DMS79 (cell line): ENCODE measurements around the gene NUAK1.

ENCODE experiments used
- DNase-seq: peaks from one replicate; lab custom pipeline; 2025; lab: John Stamatoyannopoulos, UW

The NUAK1 gene

GRCh38 chr12:106138633-106139421, at the start of gene NUAK1:
TSS of gene NUAK1 (minus strand) at chr12:106138954. CDS start at chr12:106138653, 301 bp downstream.
- DNase-seq = peak; percentile 63

DNA sequence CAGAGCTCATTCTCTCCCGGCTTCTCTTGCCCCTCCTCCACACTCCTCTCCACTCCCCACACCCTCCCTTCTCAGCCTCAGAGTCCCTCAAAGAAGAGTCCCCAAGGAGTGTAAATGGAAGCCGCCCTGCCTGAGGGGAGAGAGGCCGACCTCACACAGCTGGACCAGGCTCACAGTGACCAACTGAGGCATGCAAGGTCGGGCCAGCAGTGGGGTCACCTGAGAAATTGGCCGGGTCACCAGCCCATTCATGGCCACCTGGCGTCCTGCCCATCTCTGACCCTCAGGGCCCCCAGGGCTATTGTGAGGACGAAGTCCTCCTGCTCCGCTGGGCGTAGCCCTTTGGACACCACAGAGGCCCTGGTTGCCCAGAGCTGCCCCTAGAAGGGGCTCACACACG, 49.5 kb upstream of the NUAK1 start:
- DNase-seq = no peak

DNA sequence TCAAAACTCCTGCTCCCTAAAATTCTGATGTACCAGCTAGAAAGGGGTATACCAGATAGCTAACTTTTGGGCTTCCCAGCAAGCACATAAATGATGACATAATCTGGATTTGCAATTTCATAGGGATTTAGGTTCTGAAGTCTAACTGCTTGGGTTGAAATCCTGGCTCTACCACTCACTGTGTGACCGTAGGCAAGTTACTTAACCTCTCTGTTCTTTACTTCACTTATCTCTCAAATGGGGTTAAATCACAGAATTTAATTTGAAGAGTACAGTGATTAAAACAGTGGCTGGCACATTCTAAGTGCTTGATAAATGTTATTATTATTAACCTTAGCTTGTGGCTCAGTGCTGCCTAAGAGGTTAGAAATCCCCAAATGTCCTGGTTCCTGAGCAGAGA, 49.1 kb upstream of the NUAK1 start:
- DNase-seq = no peak

GRCh38 chr12:106187155-106187789, 48.5 kb upstream of the NUAK1 start:
- no peak for DNase-seq

GRCh38 chr12:106183735-106184134, 45.0 kb upstream of the NUAK1 start:
- DNase-seq = no peak

DNA sequence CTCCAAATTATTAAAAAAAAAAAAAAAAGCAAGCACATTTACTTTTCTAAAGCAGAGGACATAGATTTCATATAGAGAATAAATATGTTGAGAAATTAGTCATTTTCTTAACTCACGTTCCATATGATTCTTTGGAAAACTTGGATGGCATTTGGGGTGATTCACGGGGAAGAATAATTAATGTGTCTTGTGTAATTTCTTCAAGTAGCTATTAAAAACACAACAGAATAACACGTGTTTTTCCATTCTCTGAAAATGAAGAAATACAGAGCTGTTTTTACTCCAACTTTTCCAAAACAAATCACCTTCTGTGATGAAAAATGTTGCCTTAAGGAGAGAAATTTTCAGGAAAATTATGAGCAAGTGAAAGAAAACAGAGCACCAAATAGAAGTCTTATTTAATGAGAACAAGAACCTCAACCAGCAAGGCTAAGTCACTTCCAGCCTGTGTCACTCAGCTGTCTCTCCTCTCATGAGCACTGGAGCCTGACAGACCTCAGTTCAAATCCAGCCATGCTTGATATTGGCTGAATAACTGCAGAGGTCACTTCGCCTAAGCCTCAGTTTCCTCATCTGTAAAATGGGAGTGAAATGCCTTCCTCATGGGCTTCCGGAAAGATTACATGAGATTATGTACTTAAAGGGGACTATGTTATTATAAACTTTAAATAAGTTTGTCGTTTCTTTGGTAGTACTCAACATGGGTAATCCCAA, 42.8 kb upstream of the NUAK1 start:
- DNase-seq = no peak

DNA sequence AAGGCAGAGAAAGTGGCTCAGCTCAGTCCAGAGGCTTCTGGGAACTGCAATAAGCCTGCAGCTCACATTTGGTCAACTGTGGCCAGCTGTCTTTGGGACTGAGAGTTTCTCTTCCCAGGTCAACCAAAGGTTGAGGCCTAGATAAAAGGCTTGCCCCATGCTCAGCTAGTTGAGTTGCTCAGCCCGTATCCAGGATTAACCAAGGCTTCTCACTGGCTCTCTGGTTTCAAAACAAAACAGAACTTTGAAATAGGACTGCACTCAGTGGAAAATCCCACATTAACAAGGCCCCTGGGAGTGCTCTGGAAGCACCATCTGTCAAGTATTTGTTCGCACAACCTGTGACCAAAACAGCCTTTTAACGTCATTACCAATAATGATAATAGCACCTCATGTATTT, 40.3 kb upstream of the NUAK1 start:
- DNase-seq = peak; percentile 77

DNA sequence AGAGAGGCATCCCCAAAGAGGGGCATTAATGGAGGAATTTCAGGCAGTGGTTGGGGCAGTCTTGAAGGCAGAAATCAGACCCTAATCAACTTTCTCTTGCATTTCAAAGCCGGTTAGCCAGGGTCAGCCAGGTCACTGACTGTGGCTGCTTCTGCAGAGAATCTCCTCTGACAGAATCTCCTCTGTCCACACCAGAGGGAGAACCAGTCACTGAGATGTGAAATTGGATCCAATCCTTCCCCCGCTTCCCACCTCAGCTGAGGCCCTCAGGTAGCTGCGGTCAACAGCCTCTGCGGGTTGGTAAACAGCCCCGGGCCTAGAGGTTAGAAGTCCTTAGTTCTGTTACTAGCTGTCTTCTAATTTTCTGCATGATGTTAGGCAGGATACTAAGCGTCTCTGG, 39.8 kb upstream of the NUAK1 start:
- no peak for DNase-seq

DNA sequence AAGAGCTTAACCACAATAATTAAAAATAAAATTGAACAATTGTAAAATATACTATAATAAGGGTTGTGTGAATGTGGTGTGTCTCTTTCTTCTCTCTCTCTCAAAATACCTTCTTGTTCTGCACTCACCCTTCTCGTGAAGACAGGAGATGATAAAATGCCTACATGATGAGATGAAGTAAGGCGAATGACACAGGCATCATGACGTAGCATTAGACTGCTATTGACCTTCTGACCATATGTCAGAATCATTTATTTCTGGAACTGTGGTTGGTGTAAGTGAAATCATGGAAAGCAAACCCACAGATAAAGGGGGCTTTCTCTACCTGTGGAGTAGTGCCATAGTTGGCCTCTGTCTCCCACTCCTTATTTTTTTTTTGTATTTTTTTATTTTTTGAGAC, 37.8 kb upstream of the NUAK1 start:
- no peak for DNase-seq

- no peak for DNase-seq
Measured at GRCh38 chr12:106174876-106175275, 36.1 kb upstream of the NUAK1 start.

DNA sequence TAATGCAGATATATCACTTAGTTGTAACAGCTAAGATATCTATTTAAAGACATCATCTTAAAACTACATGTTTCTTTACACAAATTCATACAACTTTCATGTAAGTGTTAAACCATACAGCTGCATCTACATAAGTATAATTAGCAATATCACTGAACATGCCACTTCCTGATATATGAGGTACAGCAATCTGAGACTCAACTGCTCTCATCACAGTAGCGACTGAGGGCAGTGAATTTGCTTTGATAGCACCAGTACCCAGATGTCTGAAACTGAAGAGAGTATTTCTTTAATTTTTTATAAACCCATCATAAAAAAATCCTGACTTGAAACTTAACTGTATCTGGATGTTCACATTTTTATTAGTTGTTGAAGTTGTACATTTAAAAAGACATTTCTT, 34.7 kb upstream of the NUAK1 start:
- no peak for DNase-seq

GRCh38 chr12:106171117-106171750, 32.5 kb upstream of the NUAK1 start:
- no peak for DNase-seq

DNA sequence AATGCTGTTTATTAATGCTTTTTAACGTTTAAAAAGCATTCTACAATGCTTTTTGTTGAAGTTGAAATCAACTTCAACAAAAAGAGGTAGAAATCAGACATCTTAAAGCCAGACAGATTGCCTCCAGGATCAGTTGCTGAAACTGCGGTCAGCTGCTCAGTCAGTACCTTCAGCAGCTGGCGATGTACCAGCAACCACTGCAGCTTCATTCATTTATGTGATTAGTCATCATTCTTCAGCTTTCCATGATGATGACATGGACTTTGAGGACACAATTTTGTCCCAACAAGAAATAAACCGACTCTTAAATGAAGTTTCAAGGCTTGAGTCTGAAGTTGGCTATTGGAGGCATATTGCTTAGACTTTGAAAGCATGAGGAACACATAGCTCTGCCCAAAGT, 31.5 kb upstream of the NUAK1 start:
- no peak for DNase-seq

- DNase-seq = no peak
Measured at GRCh38 chr12:106163712-106164111, 25.0 kb upstream of the NUAK1 start.

- DNase-seq = no peak
Measured at GRCh38 chr12:106161491-106161890, 22.7 kb upstream of the NUAK1 start.

DNA sequence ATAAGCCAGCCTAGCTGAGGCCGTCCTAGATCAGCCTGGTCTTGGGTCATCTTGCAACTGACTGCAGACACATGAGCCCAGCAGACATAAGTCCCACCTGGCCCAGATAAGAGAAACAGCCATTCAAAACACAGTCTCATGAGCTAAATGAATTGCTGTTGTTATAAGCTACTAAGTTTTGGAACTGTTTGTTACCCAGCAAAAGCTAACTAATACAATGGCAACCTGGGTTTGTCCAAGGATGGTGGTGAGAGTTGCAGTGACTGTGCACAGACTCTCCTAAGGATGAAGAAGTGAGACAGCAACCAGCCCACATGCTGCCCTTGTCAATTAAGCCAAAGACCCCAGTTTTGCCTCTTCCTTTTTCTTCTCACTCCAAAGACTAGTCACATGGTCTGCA, 22.2 kb upstream of the NUAK1 start:
- no peak for DNase-seq

DNA sequence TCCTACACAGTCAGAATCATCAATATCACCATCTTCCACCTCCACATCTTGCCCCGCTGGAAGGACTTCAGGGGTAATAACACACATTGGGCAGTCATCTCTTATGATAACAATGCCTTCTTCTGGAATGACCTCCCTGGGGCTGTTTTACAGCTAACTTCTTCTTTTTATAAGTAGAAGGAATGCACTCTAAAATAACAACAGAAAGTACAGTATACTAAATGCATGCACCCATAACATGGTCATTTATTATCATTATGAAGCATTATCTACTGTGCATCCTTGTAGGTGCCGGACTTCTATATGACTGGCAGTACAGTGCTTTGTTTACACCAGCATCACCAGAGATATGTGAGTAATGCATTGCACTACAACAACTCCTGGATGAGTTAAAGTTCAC, 19.0 kb upstream of the NUAK1 start:
- no peak for DNase-seq

- peak; percentile 71 for DNase-seq
Measured at GRCh38 chr12:106154751-106155273, 16.1 kb upstream of the NUAK1 start.

GRCh38 chr12:106152334-106152733, 13.6 kb upstream of the NUAK1 start:
- DNase-seq = peak; percentile 73

- DNase-seq = peak; percentile 85
Measured at GRCh38 chr12:106150555-106150954, 11.8 kb upstream of the NUAK1 start.

DNA sequence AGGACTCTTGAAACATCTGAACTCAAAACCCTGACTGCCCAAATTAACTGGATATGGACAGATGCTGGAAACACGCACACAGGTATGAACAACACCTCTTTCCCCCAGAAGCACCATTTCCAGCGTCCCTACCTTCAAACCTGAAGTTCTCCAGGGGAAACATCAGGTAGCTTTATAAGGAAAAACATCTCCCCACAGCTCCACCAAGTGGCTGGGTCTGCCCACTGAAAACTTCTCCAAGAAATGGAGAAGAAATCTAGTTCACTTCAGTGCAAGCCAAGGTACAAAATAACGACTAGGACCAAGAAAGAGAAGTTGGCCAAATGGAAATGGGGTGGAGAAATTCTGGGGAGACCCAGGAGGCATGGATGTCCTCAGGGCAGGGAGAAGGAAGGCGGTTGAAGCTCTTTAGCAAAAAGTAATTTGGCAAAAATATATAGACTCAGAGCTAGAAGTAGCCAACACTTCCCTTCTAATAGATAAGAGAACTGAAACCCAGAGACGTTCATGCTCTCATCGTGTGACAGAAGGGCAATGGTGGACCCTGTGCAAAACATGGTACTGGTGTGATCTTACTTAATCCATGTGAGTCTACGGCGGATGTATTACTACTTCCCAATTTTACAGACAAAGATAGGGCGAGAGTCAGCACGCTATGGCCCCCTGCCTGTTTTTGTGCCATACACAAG, 10.5 kb upstream of the NUAK1 start:
- no peak for DNase-seq

DNA sequence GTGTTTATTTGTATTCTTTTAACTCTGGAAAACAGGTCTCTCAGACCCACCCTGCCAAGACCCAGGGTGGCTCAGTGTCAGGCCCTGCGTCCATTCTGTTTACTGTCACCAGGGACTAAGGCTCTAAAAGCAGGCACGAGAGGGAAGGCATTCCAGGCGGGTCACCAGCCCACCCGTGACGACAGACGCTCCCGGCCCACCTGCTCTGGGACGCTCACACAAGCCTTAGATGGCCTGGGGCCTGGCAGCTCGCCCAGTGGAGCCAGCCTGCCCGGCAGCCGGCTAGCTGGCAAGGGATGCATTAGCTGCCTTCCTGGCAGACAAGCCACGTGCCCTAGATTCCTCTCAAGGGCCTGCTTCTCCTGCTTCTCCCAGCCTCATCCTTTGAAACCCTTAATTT, 9.2 kb upstream of the NUAK1 start:
- peak; percentile 79 for DNase-seq
